ENCODE measurements around the gene DKK2.

DNA sequence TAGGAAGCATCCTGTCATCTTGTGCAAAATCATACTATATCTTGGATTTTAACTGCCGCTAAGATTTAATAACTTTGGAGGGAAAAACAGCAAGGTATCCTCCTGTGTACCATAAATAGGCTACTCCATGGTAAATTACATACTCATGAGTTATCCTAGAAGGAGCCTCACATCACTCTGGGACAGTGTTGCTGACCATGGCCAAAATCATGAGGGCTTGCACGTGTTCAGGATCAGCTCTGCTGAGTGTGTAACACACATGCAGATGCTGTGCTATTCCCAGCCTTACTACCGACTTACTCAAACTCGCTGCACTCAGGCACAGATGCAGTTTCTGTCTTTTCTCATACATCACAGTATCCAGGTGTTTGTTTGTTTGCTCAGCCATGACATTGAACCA lies 56.6 kb downstream of the DKK2 start:
- TF ChIP-seq, protein P1, sequence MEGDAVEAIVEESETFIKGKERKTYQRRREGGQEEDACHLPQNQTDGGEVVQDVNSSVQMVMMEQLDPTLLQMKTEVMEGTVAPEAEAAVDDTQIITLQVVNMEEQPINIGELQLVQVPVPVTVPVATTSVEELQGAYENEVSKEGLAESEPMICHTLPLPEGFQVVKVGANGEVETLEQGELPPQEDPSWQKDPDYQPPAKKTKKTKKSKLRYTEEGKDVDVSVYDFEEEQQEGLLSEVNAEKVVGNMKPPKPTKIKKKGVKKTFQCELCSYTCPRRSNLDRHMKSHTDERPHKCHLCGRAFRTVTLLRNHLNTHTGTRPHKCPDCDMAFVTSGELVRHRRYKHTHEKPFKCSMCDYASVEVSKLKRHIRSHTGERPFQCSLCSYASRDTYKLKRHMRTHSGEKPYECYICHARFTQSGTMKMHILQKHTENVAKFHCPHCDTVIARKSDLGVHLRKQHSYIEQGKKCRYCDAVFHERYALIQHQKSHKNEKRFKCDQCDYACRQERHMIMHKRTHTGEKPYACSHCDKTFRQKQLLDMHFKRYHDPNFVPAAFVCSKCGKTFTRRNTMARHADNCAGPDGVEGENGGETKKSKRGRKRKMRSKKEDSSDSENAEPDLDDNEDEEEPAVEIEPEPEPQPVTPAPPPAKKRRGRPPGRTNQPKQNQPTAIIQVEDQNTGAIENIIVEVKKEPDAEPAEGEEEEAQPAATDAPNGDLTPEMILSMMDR (conservative IDR thresholded peaks at IDR 0.05) = no peak
- TF ChIP-seq ZFX (IDR thresholded peaks at IDR 0.05) = no peak
